ENCODE measurements around the gene BTG4. TPM values are rescaled to one million over a fixed set of nuclear protein-coding genes. Genes with fewer than 3 reads are reported as not detected.

Gene BTG4
- total and polyA plus RNA-seq, 9 of the 15 experiments (the other 6 are each of a cell fraction or from before 2014, with no cell fraction given): not detected

DNA sequence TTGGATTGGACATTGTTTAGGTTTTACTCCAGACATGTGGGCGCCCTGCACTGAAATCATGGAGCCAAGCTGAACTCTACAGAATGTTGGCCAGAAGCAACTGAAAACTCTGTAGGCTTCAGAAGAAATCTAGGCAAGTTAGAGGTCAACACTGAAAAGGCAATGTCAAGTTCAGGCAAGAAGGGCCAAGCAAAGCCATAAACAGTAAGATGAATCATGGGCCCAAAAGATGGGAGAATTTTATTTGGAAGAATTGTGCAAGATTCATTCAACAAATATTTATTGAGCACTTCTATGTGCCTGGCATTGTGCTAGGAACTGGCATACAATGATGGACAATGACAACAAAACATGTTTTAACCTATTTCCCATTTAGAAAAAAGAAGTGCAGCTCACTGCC, 13.3 kb upstream of the BTG4 start:
- Histone ChIP-seq H3K9me1 (ENCODE audit: control insufficient read depth, insufficient read depth, low read length) (no peaks in the 10 kb centered on the region), H3K9me3 (replicated peaks; ENCODE audit: control insufficient read depth, insufficient read depth, low read depth, low read length) (no peaks in the 10 kb centered on the region), H3K9ac (ENCODE audit: insufficient read depth in 1 of 2, low read depth in 2 of 2, low read length in 2 of 2) (no peak overlapping the region), H3K4me2 (ENCODE audit: insufficient read depth, low read length) (no peak overlapping the region), H3K36me3 (ENCODE audit: control insufficient read depth, insufficient read depth, low read length) (no peaks in the 10 kb centered on the region), H3K79me2 (ENCODE audit: control insufficient read depth, insufficient read depth, low read length) (no peaks in the 10 kb centered on the region), H4K20me1 (replicated peaks; ENCODE audit: control insufficient read depth, insufficient read depth, low read length) (no peaks in the 10 kb centered on the region), H2AFZ (ENCODE audit: low read depth, low read length) (no peak overlapping the region), H3K4me3 (no peak overlapping the region), H3K27me3 (ENCODE audit: control insufficient read depth in 2 of 2, insufficient read depth in 2 of 2, low read length in 2 of 2) (peaks cover 8 to 14% of the 10 kb centered on the region in 2 experiments), H3K27ac (ENCODE audit: extremely low read depth, low read depth, low read length) (no peak overlapping the region), H3K4me1 (replicated peaks in 1 of 2; ENCODE audit: control insufficient read depth in 2 of 2, insufficient read depth in 2 of 2, low read length in 2 of 2) (no peaks in the 10 kb centered on the region)
- no peak for TF ChIP-seq FUS (optimal IDR thresholded peaks at IDR 0.05; ENCODE audit: low read depth, low read length)
- 0% methylated on average over 1 of the region's 1 CpG for WGBS (ENCODE audit: insufficient coverage, low coverage, missing lambda C conversion rate)
- no peak for DNase-seq (ENCODE audit: extremely low read depth in 1 of 4, low spot score in 3 of 4)
- no peak for ATAC-seq
- no TSS peak for BruUV-seq (replicated peaks)
- in situ Hi-C loops (cut with MboI) (no loop called here), intact Hi-C loops (cut with micrococcal nuclease) (no loop called here)
- CTCF ChIA-PET (ENCODE audit: low intra/inter-chr PET ratio): no interaction called here
- POLR2A ChIA-PET: no interaction called here
- no peak for FAIRE-seq

DNA sequence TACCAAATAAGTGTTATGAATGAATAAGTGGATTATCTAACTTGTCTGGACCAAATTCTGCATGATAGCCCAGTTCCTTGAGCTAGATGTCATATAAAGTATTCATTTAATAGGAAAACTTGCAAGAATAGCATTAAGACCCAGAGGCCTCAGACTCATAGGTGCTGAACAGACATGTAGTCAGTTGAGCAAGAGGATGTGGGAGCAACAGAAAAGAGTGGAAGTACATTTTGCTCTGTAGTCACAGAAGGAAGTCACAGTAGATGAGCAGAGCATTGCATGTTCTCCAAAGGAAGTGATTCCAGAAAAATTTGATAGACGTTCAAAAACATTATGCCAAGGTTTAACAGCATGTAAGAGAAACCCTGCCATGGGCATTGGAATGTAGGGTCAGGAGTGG, 11.9 kb upstream of the BTG4 start:
- DNase-seq (ENCODE audit: extremely low read depth in 1 of 4, low spot score in 3 of 4) (no peak), ATAC-seq (no peak), FAIRE-seq (no peak)
- H3K27me3 ChIP-seq (ENCODE audit: control insufficient read depth in 2 of 2, insufficient read depth in 2 of 2, low read length in 2 of 2): peaks cover 8 to 14% of the 10 kb centered on the region in 2 experiments
- H4K20me1 ChIP-seq (replicated peaks; ENCODE audit: control insufficient read depth, insufficient read depth, low read length): no peaks in the 10 kb centered on the region
- H2AFZ ChIP-seq (ENCODE audit: low read depth, low read length): no peak overlapping the region
- H3K36me3 ChIP-seq (ENCODE audit: control insufficient read depth, insufficient read depth, low read length): no peaks in the 10 kb centered on the region
- no peaks in the 10 kb centered on the region for H3K9me3 ChIP-seq (replicated peaks; ENCODE audit: control insufficient read depth, insufficient read depth, low read depth, low read length)
- no peak overlapping the region for H3K9ac ChIP-seq (ENCODE audit: insufficient read depth in 1 of 2, low read depth in 2 of 2, low read length in 2 of 2)
- H3K4me2 ChIP-seq (ENCODE audit: insufficient read depth, low read length): no peak overlapping the region
- CTCF ChIA-PET (ENCODE audit: low intra/inter-chr PET ratio): no interaction called here
- 0% methylated on average over 1 of the region's 1 CpG for WGBS (ENCODE audit: insufficient coverage, low coverage, missing lambda C conversion rate)
- H3K9me1 ChIP-seq (ENCODE audit: control insufficient read depth, insufficient read depth, low read length): no peaks in the 10 kb centered on the region
- no peak overlapping the region for H3K27ac ChIP-seq (ENCODE audit: extremely low read depth, low read depth, low read length)
- in situ Hi-C loops (cut with MboI): no loop called here
- H3K4me1 ChIP-seq (replicated peaks in 1 of 2; ENCODE audit: control insufficient read depth in 2 of 2, insufficient read depth in 2 of 2, low read length in 2 of 2): no peaks in the 10 kb centered on the region
- H3K4me3 ChIP-seq: no peak overlapping the region
- intact Hi-C loops (cut with micrococcal nuclease): no loop called here
- no peaks in the 10 kb centered on the region for H3K79me2 ChIP-seq (ENCODE audit: control insufficient read depth, insufficient read depth, low read length)
- POLR2A ChIA-PET: no interaction called here
- BruUV-seq (replicated peaks): no TSS peak
- TF ChIP-seq ZSCAN29 (IDR thresholded peaks at IDR 0.05) (no peak), POLR2AphosphoS5 (IDR thresholded peaks at IDR 0.05; ENCODE audit: control insufficient read depth, insufficient read depth, low read depth, low read length) (no peak), ZNF699 (CRISPR knock-in tag; IDR thresholded peaks at IDR 0.05; ENCODE audit: insufficient replicate concordance) (no peak), SNRNP70 (optimal IDR thresholded peaks at IDR 0.05; ENCODE audit: low read depth, low read length) (no peak), SAP30 (IDR thresholded peaks at IDR 0.05; ENCODE audit: borderline replicate concordance, insufficient read depth, low read depth, low read length, poor library complexity, severe bottlenecking) (no peak), KLF1 (tag; IDR thresholded peaks at IDR 0.05) (no peak), NR3C1 (CRISPR knock-in tag; IDR thresholded peaks at IDR 0.05) (no peak), ZFX (CRISPR knock-in tag; IDR thresholded peaks at IDR 0.05) (no peak), MCM3 (IDR thresholded peaks at IDR 0.05) (no peak)
- TF ChIP-seq, protein P1, sequence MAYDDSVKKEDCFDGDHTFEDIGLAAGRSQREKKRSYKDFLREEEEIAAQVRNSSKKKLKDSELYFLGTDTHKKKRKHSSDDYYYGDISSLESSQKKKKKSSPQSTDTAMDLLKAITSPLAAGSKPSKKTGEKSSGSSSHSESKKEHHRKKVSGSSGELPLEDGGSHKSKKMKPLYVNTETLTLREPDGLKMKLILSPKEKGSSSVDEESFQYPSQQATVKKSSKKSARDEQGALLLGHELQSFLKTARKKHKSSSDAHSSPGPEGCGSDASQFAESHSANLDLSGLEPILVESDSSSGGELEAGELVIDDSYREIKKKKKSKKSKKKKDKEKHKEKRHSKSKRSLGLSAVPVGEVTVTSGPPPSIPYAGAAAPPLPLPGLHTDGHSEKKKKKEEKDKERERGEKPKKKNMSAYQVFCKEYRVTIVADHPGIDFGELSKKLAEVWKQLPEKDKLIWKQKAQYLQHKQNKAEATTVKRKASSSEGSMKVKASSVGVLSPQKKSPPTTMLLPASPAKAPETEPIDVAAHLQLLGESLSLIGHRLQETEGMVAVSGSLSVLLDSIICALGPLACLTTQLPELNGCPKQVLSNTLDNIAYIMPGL (CRISPR knock-in tag; IDR thresholded peaks at IDR 0.05): no peak

Data from K562 (cell line).